HG03457 (cell line): Measurements from ENCODE around the gene WASF1.
"Not testable (repeated sequence)": the region's sequence is repeated elsewhere in the genome, so short reads cannot be mapped to it uniquely, and the experiment has no call there.

Experiments used
- ATAC-seq: cut with Tn5 transposase; IDR thresholded peaks from one replicate; pipeline ENCODE4 v1.9.1; 2021; ENCODE audit warnings: moderate number of reproducible peaks; ENCODE audit not compliant: unreplicated experiment

The WASF1 gene

GRCh38 chr6:110095101-110095500 is 84.4 kb downstream of the WASF1 start:
- ATAC-seq: no peak

GRCh38 chr6:110093981-110094380 is 85.5 kb downstream of the WASF1 start:
- ATAC-seq: no peak

- no peak for ATAC-seq
Observed at GRCh38 chr6:110090876-110091275, 88.6 kb downstream of the WASF1 start.

GRCh38 chr6:110089323-110089722 is 90.1 kb downstream of the WASF1 start:
- no peak for ATAC-seq

- no peak for ATAC-seq
Observed at GRCh38 chr6:110085285-110085684, 94.2 kb downstream of the WASF1 start.

- ATAC-seq: no peak
Observed at GRCh38 chr6:110083875-110084585, 95.4 kb downstream of the WASF1 start.

GRCh38 chr6:110075406-110075805 is 104.1 kb downstream of the WASF1 start:
- ATAC-seq: no peak

GRCh38 chr6:110073474-110073873 is 106.0 kb downstream of the WASF1 start:
- ATAC-seq: not testable (repeated sequence)

GRCh38 chr6:110068592-110068967 is 110.9 kb downstream of the WASF1 start:
- no peak for ATAC-seq

GRCh38 chr6:110067837-110068591 is 111.5 kb downstream of the WASF1 start:
- ATAC-seq: no peak

- no peak for ATAC-seq
Observed at GRCh38 chr6:110064744-110065524, 114.5 kb downstream of the WASF1 start.

- ATAC-seq: no peak
Observed at GRCh38 chr6:110063594-110064263, 115.7 kb downstream of the WASF1 start.

GRCh38 chr6:110055387-110055735 is 124.1 kb downstream of the WASF1 start:
- no peak for ATAC-seq

- no peak for ATAC-seq
Observed at GRCh38 chr6:110054664-110055386, 124.6 kb downstream of the WASF1 start.

- ATAC-seq: no peak
Observed at GRCh38 chr6:110053395-110054240, 125.9 kb downstream of the WASF1 start.

GRCh38 chr6:110050440-110050813 is 129.0 kb downstream of the WASF1 start:
- no peak for ATAC-seq
